Measurements from ENCODE around the gene DNAH9. TPM values are rescaled to one million over a fixed set of nuclear protein-coding genes. Genes with fewer than 3 reads are reported as not detected.

Gene DNAH9
- polyA plus RNA-seq, 1 donor (not counting 4 experiments of a cell fraction or from before 2014, with no cell fraction given): 0.42 TPM

DNA sequence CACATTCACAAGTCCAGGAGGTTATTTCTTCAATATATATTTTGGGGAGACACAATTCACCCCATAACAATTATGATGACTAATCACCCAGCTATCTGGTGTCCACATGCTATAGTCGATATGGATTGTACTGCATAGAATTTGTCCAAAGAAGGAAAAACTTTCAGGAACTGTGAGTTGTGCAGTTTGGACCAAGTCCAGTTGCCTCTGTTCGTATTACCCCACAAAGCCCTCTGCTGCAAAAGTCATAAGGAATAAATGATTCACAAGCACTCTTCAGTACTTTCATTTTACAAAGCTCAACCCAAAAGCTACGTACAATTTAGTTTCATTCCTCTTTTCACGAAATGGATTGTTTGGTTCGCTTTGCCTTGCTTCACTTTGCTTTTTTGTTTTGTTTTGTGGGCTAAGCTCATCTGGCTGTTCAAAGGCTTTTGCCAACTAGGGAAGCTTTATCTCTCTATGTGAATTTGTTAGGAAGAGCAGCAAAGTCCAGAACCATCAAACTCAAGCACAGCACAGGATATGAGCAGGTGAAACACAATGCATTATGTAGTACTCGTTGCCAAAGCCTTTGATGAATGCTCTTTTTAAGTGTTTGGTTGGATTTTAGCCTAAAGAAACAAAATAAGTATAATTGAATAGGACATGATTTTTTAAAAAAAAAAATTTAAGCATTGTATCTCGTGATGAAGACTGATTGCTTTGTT is 300.4 kb downstream of the DNAH9 start:
- no peak overlapping the region for H3K27ac ChIP-seq (ENCODE audit: control insufficient read depth, insufficient read depth, low read length)
- H3K9me3 ChIP-seq (ENCODE audit: control insufficient read depth, low read depth, low read length): no peaks in the 10 kb centered on the region
- H3K4me1 ChIP-seq (ENCODE audit: control insufficient read depth, extremely low read depth, insufficient read depth, low read length): no peaks in the 10 kb centered on the region
- no peak overlapping the region for H3K4me3 ChIP-seq (ENCODE audit: control insufficient read depth in 2 of 3, extremely low read depth in 1 of 3, insufficient read depth in 2 of 3, low read depth in 1 of 3, low read length in 3 of 3)
- FAIRE-seq: no peak
- H3K36me3 ChIP-seq (ENCODE audit: control insufficient read depth in 2 of 2, extremely low read depth in 1 of 2, insufficient read depth in 2 of 2, low read length in 2 of 2): no peaks in the 10 kb centered on the region
- no peaks in the 10 kb centered on the region for H3K9me1 ChIP-seq (ENCODE audit: control insufficient read depth, extremely low read depth, insufficient read depth, low read length)
- dilution Hi-C loops (cut with MboI; ENCODE audit: extremely low pct_ligation_motif_present, low sequenced_read_pairs): no loop called here
- H3K79me2 ChIP-seq (ENCODE audit: control insufficient read depth, insufficient read depth, low read length): no peaks in the 10 kb centered on the region
- H3K27me3 ChIP-seq (ENCODE audit: control insufficient read depth, extremely low read depth, insufficient read depth, low read length): no peaks in the 10 kb centered on the region
- TF ChIP-seq, protein P1, sequence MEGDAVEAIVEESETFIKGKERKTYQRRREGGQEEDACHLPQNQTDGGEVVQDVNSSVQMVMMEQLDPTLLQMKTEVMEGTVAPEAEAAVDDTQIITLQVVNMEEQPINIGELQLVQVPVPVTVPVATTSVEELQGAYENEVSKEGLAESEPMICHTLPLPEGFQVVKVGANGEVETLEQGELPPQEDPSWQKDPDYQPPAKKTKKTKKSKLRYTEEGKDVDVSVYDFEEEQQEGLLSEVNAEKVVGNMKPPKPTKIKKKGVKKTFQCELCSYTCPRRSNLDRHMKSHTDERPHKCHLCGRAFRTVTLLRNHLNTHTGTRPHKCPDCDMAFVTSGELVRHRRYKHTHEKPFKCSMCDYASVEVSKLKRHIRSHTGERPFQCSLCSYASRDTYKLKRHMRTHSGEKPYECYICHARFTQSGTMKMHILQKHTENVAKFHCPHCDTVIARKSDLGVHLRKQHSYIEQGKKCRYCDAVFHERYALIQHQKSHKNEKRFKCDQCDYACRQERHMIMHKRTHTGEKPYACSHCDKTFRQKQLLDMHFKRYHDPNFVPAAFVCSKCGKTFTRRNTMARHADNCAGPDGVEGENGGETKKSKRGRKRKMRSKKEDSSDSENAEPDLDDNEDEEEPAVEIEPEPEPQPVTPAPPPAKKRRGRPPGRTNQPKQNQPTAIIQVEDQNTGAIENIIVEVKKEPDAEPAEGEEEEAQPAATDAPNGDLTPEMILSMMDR (optimal IDR thresholded peaks at IDR 0.05 in 1 of 3, IDR thresholded peaks at IDR 0.05 in 1 of 3, conservative IDR thresholded peaks at IDR 0.05 in 1 of 3; ENCODE audit: extremely low read depth in 1 of 3, insufficient read depth in 2 of 3, low read length in 3 of 3): no peak
- TF ChIP-seq EZH2 (IDR thresholded peaks at IDR 0.05; ENCODE audit: low read length): no peak
- no peak for DNase-seq (ENCODE audit: low read depth, low spot score)
- no peak overlapping the region for H3K4me2 ChIP-seq (ENCODE audit: control insufficient read depth, extremely low read depth, insufficient read depth, low read depth, low read length)
- H2AFZ ChIP-seq (ENCODE audit: control insufficient read depth, low read length): no peak overlapping the region
- H3K9ac ChIP-seq (ENCODE audit: control insufficient read depth, extremely low read depth, insufficient read depth, low read length): no peak overlapping the region
- no peaks in the 10 kb centered on the region for H4K20me1 ChIP-seq (ENCODE audit: control insufficient read depth, extremely low read depth, insufficient read depth, low read length)

DNA sequence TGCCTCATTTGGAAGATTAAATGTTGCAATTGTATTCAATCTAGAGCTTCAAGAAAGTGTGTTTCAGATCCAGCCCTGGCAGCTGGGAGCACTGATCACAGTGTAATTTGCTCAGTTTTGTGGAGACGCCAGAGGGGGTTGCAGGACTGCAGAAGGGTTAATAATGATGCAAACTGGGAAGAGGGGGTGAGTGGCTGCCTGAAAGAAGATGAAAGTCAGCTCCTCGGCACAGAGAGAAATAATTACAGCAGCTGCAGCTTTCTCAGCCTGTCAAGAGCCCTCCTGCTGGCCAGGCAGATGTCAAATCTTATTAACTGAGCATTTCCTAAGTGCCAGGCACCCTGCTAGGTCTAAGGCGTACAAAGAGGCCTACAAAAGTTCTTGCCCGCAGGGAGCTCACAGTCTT is 301.3 kb downstream of the DNAH9 start:
- TF ChIP-seq, protein P1 (optimal IDR thresholded peaks at IDR 0.05 in 1 of 3, IDR thresholded peaks at IDR 0.05 in 1 of 3, conservative IDR thresholded peaks at IDR 0.05 in 1 of 3; ENCODE audit: extremely low read depth in 1 of 3, insufficient read depth in 2 of 3, low read length in 3 of 3): no peak
- Histone ChIP-seq H3K9me3 (ENCODE audit: control insufficient read depth, low read depth, low read length) (no peaks in the 10 kb centered on the region), H3K4me1 (ENCODE audit: control insufficient read depth, extremely low read depth, insufficient read depth, low read length) (no peaks in the 10 kb centered on the region), H3K27me3 (ENCODE audit: control insufficient read depth, extremely low read depth, insufficient read depth, low read length) (no peaks in the 10 kb centered on the region), H3K27ac (ENCODE audit: control insufficient read depth, insufficient read depth, low read length) (no peak overlapping the region), H3K36me3 (ENCODE audit: control insufficient read depth in 2 of 2, extremely low read depth in 1 of 2, insufficient read depth in 2 of 2, low read length in 2 of 2) (no peaks in the 10 kb centered on the region), H4K20me1 (ENCODE audit: control insufficient read depth, extremely low read depth, insufficient read depth, low read length) (no peaks in the 10 kb centered on the region), H3K79me2 (ENCODE audit: control insufficient read depth, insufficient read depth, low read length) (no peaks in the 10 kb centered on the region), H3K9me1 (ENCODE audit: control insufficient read depth, extremely low read depth, insufficient read depth, low read length) (no peaks in the 10 kb centered on the region), H3K4me2 (ENCODE audit: control insufficient read depth, extremely low read depth, insufficient read depth, low read depth, low read length) (no peak overlapping the region), H3K9ac (ENCODE audit: control insufficient read depth, extremely low read depth, insufficient read depth, low read length) (no peak overlapping the region), H3K4me3 (ENCODE audit: control insufficient read depth in 2 of 3, extremely low read depth in 1 of 3, insufficient read depth in 2 of 3, low read depth in 1 of 3, low read length in 3 of 3) (no peak overlapping the region), H2AFZ (ENCODE audit: control insufficient read depth, low read length) (no peak overlapping the region)
- DNase-seq (ENCODE audit: low read depth, low spot score) (no peak), FAIRE-seq (no peak)
- dilution Hi-C loops (cut with MboI; ENCODE audit: extremely low pct_ligation_motif_present, low sequenced_read_pairs): no loop called here
